ENCODE results near the gene MFN2. TPM values are rescaled to one million over a fixed set of nuclear protein-coding genes. Genes with fewer than 3 reads are reported as not detected.

MFN2 gene
- polyA plus RNA-seq, 1 donor from 2014 or later, result 64.9 TPM

- no peaks in the 10 kb centered on the region for H3F3A ChIP-seq (ENCODE audit: insufficient read depth, low read length, poor library complexity, severe bottlenecking)
- TF ChIP-seq TAF1 (IDR thresholded peaks at IDR 0.05; ENCODE audit: low read depth) (no peak), RAD21 (conservative IDR thresholded peaks at IDR 0.05) (no peak), EP300 (conservative IDR thresholded peaks at IDR 0.05; ENCODE audit: poor library complexity, severe bottlenecking) (no peak), POLR2AphosphoS5 (IDR thresholded peaks at IDR 0.05) (no peak), EZH2 (IDR thresholded peaks at IDR 0.05; ENCODE audit: borderline replicate concordance, insufficient read depth, low read length, poor library complexity, severe bottlenecking) (no peak)
- no peak overlapping the region for H3K4me3 ChIP-seq (ENCODE audit: low read length)
- H2AFZ ChIP-seq (ENCODE audit: low read depth, low read length), result no peak overlapping the region
- no peaks in the 10 kb centered on the region for H4K20me1 ChIP-seq (ENCODE audit: insufficient read depth)
- no peak overlapping the region for H3K9ac ChIP-seq (ENCODE audit: low read length)
- no peaks in the 10 kb centered on the region for H3K27me3 ChIP-seq (ENCODE audit: insufficient read depth, low read depth, low read length)
- no peak overlapping the region for H3K4me2 ChIP-seq (ENCODE audit: low read length)
- no peak overlapping the region for H3K27ac ChIP-seq (ENCODE audit: low read length)
- no peaks in the 10 kb centered on the region for H3K9me3 ChIP-seq (ENCODE audit: low read length)
- H3K79me2 ChIP-seq (replicated peaks; ENCODE audit: insufficient read depth, low read length), result no peaks in the 10 kb centered on the region
- H3K36me3 ChIP-seq (ENCODE audit: insufficient read depth, low read length), result no peaks in the 10 kb centered on the region
- no peaks in the 10 kb centered on the region for H3K9me2 ChIP-seq (ENCODE audit: insufficient read depth, low read length)
Observed at GRCh38 chr1:12055259-12055658, 75.0 kb downstream of the MFN2 start.

GRCh38 chr1:12056331-12056841 is 76.1 kb downstream of the MFN2 start:
- Histone ChIP-seq H3K79me2 (replicated peaks; ENCODE audit: insufficient read depth, low read length) (no peaks in the 10 kb centered on the region), H3K9me3 (ENCODE audit: low read length) (no peaks in the 10 kb centered on the region), H3K27ac (ENCODE audit: low read length) (no peak overlapping the region), H3K4me2 (ENCODE audit: low read length) (no peak overlapping the region), H3K36me3 (ENCODE audit: insufficient read depth, low read length) (no peaks in the 10 kb centered on the region), H3K9me2 (ENCODE audit: insufficient read depth, low read length) (no peaks in the 10 kb centered on the region), H3K9ac (ENCODE audit: low read length) (no peak overlapping the region), H3F3A (ENCODE audit: insufficient read depth, low read length, poor library complexity, severe bottlenecking) (no peaks in the 10 kb centered on the region), H3K4me3 (ENCODE audit: low read length) (no peak overlapping the region), H4K20me1 (ENCODE audit: insufficient read depth) (no peaks in the 10 kb centered on the region), H2AFZ (ENCODE audit: low read depth, low read length) (no peak overlapping the region), H3K27me3 (ENCODE audit: insufficient read depth, low read depth, low read length) (peaks cover 5% of the 10 kb centered on the region)
- TF ChIP-seq, protein P1, sequence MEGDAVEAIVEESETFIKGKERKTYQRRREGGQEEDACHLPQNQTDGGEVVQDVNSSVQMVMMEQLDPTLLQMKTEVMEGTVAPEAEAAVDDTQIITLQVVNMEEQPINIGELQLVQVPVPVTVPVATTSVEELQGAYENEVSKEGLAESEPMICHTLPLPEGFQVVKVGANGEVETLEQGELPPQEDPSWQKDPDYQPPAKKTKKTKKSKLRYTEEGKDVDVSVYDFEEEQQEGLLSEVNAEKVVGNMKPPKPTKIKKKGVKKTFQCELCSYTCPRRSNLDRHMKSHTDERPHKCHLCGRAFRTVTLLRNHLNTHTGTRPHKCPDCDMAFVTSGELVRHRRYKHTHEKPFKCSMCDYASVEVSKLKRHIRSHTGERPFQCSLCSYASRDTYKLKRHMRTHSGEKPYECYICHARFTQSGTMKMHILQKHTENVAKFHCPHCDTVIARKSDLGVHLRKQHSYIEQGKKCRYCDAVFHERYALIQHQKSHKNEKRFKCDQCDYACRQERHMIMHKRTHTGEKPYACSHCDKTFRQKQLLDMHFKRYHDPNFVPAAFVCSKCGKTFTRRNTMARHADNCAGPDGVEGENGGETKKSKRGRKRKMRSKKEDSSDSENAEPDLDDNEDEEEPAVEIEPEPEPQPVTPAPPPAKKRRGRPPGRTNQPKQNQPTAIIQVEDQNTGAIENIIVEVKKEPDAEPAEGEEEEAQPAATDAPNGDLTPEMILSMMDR (IDR thresholded peaks at IDR 0.05; ENCODE audit: poor library complexity, severe bottlenecking), result no peak
- no peak for TF ChIP-seq RAD21 (conservative IDR thresholded peaks at IDR 0.05)
- TF ChIP-seq MXI1 (conservative IDR thresholded peaks at IDR 0.05; ENCODE audit: poor library complexity, severe bottlenecking), result no peak
- TF ChIP-seq EP300 (conservative IDR thresholded peaks at IDR 0.05; ENCODE audit: poor library complexity, severe bottlenecking), result no peak
- TF ChIP-seq EZH2 (IDR thresholded peaks at IDR 0.05; ENCODE audit: borderline replicate concordance, insufficient read depth, low read length, poor library complexity, severe bottlenecking), result no peak
- no peak for TF ChIP-seq TAF1 (IDR thresholded peaks at IDR 0.05; ENCODE audit: low read depth)
- TF ChIP-seq POLR2AphosphoS5 (IDR thresholded peaks at IDR 0.05), result no peak
- TF ChIP-seq REST (IDR thresholded peaks at IDR 0.05; ENCODE audit: borderline replicate concordance), result no peak
- TF ChIP-seq SMC3 (conservative IDR thresholded peaks at IDR 0.05; ENCODE audit: poor library complexity), result no peak

Data from neural cell (in vitro differentiated cells).